LNCAP (cell line): ENCODE measurements around the gene ATP5F1B.

Source experiments
- CTCF ChIP-seq: fragments of 450-650 bp; IDR thresholded peaks from 2 replicates; pipeline ENCODE4 v1.5.1; 2017; ENCODE audit warnings: mild to moderate bottlenecking

The ATP5F1B gene

GRCh38 chr12:56632701-56633467 lies 12.9 kb downstream of the ATP5F1B start:
- no peak for TF ChIP-seq CTCF

- TF ChIP-seq CTCF: no peak
Measured at GRCh38 chr12:56631790-56632700, 13.7 kb downstream of the ATP5F1B start.

GRCh38 chr12:56630180-56630632 lies 15.6 kb downstream of the ATP5F1B start, which contains the start of gene BAZ2A:
TSS of gene BAZ2A (minus strand) at chr12:56630326. CDS start at chr12:56617530, 12,796 bp downstream.
- no peak for TF ChIP-seq CTCF

DNA sequence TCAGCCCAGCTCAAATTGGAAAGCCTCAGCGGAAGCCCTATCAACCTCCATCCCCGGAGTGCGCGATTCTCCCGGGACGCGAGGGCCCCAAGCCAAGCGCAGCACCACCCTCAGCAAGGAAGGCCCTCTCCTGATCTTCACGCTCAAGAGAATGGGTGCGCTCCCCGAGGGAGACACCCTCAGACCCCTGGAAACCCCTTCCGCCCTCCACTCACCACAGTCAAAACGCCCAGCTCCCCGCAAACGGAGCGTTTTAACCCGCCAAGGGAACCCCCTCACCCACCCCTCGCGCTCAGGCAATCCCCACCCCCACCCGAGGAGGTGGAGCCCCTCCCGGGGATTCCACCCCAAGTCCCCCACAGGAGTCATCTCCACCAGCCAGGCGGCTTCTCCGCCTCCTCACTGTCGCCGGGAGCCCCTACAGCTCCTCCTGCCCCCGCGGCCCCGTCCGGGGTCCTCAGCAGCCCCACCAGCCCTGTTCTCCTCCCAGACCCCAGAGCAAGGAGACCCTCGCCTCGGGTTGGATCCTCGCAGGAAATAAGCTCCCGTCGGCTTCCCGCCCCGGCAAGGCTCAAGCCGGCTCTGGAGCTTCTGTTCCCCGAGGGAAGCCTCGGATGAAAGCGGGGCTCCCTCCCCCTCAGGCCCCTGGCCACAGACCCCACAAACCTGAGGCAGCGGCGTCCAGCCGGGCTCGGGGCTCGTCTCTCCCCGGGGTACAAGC lies 16.2 kb downstream of the ATP5F1B start:
- no peak for TF ChIP-seq CTCF

GRCh38 chr12:56628671-56629458 lies 16.9 kb downstream of the ATP5F1B start:
- no peak for TF ChIP-seq CTCF

GRCh38 chr12:56626701-56627100 lies 19.1 kb downstream of the ATP5F1B start:
- no peak for TF ChIP-seq CTCF
